ENCODE results near the gene CSMD2.
"Not testable (repeated sequence)": the region's sequence is repeated elsewhere in the genome, so short reads cannot be mapped to it uniquely, and the experiment has no call there.

The CSMD2 gene

GRCh38 chr1:34101151-34101550 lies 63.9 kb downstream of the CSMD2 start:
- no peak for DNase-seq

- no peak for DNase-seq
These were observed 64.7 kb downstream of the CSMD2 start for GRCh38 chr1:34100332-34100731.

GRCh38 chr1:34092399-34092798 lies 72.6 kb downstream of the CSMD2 start:
- not testable (repeated sequence) for DNase-seq

GRCh38 chr1:34089731-34090130 lies 75.3 kb downstream of the CSMD2 start:
- DNase-seq: no peak

GRCh38 chr1:34087986-34088385 lies 77.0 kb downstream of the CSMD2 start:
- no peak for DNase-seq

GRCh38 chr1:34086561-34086960 lies 78.5 kb downstream of the CSMD2 start:
- no peak for DNase-seq

- DNase-seq: no peak
These were observed 81.1 kb downstream of the CSMD2 start for GRCh38 chr1:34083974-34084373.

GRCh38 chr1:34082085-34082670 lies 82.9 kb downstream of the CSMD2 start:
- DNase-seq: not testable (repeated sequence)

- no peak for DNase-seq
These were observed 86.6 kb downstream of the CSMD2 start for GRCh38 chr1:34078383-34078782.

- no peak for DNase-seq
These were observed 89.5 kb downstream of the CSMD2 start for GRCh38 chr1:34075576-34075975.

GRCh38 chr1:34073028-34073695 lies 91.9 kb downstream of the CSMD2 start:
- no peak for DNase-seq

GRCh38 chr1:34070201-34070836 lies 94.7 kb downstream of the CSMD2 start:
- no peak for DNase-seq

GRCh38 chr1:34066981-34067603 lies 97.9 kb downstream of the CSMD2 start:
- DNase-seq: no peak

GRCh38 chr1:34066166-34066565 lies 98.9 kb downstream of the CSMD2 start:
- DNase-seq: no peak

GRCh38 chr1:34065498-34065897 lies 99.5 kb downstream of the CSMD2 start:
- DNase-seq: no peak

GRCh38 chr1:34060901-34061415 lies 104.1 kb downstream of the CSMD2 start:
- no peak for DNase-seq

GRCh38 chr1:34060187-34060730 lies 104.8 kb downstream of the CSMD2 start:
- DNase-seq: no peak

- DNase-seq: no peak
These were observed 107.5 kb downstream of the CSMD2 start for GRCh38 chr1:34057347-34058130.

GRCh38 chr1:34055818-34056217 lies 109.2 kb downstream of the CSMD2 start:
- DNase-seq: no peak

GRCh38 chr1:34054920-34055319 lies 110.1 kb downstream of the CSMD2 start:
- no peak for DNase-seq

- no peak for DNase-seq
These were observed 111.4 kb downstream of the CSMD2 start for GRCh38 chr1:34053660-34054059.

GRCh38 chr1:34052565-34052964 lies 112.5 kb downstream of the CSMD2 start:
- DNase-seq: no peak
